NCI-H1417 treated with DMSO at 0.1 percent for 48 hours (cell line): ENCODE measurements around the gene TRIAP1.
A peak's percentile ranks its signal among the peaks of the same experiment; 100 is the strongest.

ENCODE experiments used
- DNase-seq: peaks from one replicate; lab custom pipeline; 2025; lab: John Stamatoyannopoulos, UW

TRIAP1 gene

GRCh38 chr12:120429368-120429767 is 16.8 kb downstream of the TRIAP1 start:
- DNase-seq, result no peak

GRCh38 chr12:120428597-120429229 is 17.5 kb downstream of the TRIAP1 start:
- DNase-seq, result no peak

GRCh38 chr12:120425797-120426196 is 20.4 kb downstream of the TRIAP1 start:
- no peak for DNase-seq

- no peak for DNase-seq
Observed at GRCh38 chr12:120422892-120423456, 23.2 kb downstream of the TRIAP1 start.

GRCh38 chr12:120421701-120422100 is 24.5 kb downstream of the TRIAP1 start:
- no peak for DNase-seq

- no peak for DNase-seq
Observed at GRCh38 chr12:120417917-120418580, 28.1 kb downstream of the TRIAP1 start.

GRCh38 chr12:120416490-120417216 is 29.5 kb downstream of the TRIAP1 start:
- no peak for DNase-seq

- DNase-seq, result no peak
Observed at GRCh38 chr12:120413901-120414695, 32.1 kb downstream of the TRIAP1 start.

GRCh38 chr12:120412421-120412820 is 33.8 kb downstream of the TRIAP1 start:
- no peak for DNase-seq

- DNase-seq, result no peak
Observed at GRCh38 chr12:120408771-120409170, 37.4 kb downstream of the TRIAP1 start.

GRCh38 chr12:120406553-120406952 is 39.6 kb downstream of the TRIAP1 start:
- no peak for DNase-seq

GRCh38 chr12:120406069-120406468 is 40.1 kb downstream of the TRIAP1 start:
- DNase-seq, result no peak

- DNase-seq, result no peak
Observed at GRCh38 chr12:120404271-120404670, 41.9 kb downstream of the TRIAP1 start.

GRCh38 chr12:120403869-120404268 is 42.3 kb downstream of the TRIAP1 start:
- DNase-seq, result no peak

GRCh38 chr12:120402217-120402616 is 44.0 kb downstream of the TRIAP1 start:
- DNase-seq, result no peak

- no peak for DNase-seq
Observed at GRCh38 chr12:120399531-120399930, 46.7 kb downstream of the TRIAP1 start.

GRCh38 chr12:120397824-120398540 is 48.2 kb downstream of the TRIAP1 start:
- DNase-seq, result no peak

GRCh38 chr12:120394483-120395367 is 51.5 kb downstream of the TRIAP1 start:
- peak; percentile 82 for DNase-seq
